ENCODE measurements around the gene RAPGEF2. TPM values are rescaled to one million over a fixed set of nuclear protein-coding genes. Genes with fewer than 3 reads are reported as not detected.
A peak's percentile ranks its signal among the peaks of the same experiment; 100 is the strongest.

Gene RAPGEF2
- total RNA-seq, 1 donor from 2014 or later: 46.7 TPM

DNA sequence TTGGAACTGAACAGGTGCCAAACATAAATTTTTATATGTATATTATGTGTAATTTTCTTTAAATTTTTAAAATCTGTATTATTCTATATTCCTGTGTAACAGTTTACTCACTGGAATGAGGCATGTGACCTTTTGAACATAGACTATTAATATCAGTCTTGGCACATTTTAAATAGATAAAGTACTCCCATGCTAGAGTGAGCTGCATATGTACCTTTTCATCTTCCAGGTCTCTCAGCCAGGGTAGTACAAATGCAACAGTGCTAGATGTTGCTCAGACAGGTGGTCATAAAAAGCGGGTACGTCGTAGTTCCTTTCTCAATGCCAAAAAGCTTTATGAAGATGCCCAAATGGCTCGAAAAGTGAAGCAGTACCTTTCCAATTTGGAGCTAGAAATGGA, 242.0 kb downstream of the RAPGEF2 start:
- H3K27ac Mint-ChIP-seq: peak overlapping the region; percentile 67

DNA sequence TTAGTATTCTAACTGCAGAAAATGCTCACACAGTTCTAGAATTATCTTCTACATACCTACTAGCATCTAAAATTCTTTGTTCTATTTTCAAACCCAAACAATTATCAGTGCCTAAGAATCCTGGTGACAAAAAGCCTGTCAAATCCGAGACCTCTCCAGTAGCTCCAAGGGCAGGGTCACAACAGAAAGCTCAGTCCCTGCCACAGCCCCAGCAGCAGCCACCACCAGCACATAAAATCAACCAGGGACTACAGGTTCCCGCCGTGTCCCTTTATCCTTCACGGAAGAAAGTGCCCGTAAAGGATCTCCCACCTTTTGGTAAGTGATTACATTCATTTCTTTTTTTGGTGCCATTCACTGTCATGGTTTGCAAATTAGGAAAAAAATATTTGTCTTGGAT, 243.8 kb downstream of the RAPGEF2 start:
- no peak overlapping the region for H3K4me3 Mint-ChIP-seq
- no peak overlapping the region for H3K27ac Mint-ChIP-seq
- H3K4me1 Mint-ChIP-seq: peaks cover 11% of the 10 kb centered on the region
- H3K36me3 Mint-ChIP-seq: peaks cover 63% of the 10 kb centered on the region
- no peaks in the 10 kb centered on the region for H3K9me3 Mint-ChIP-seq
- TF ChIP-seq, protein P1, sequence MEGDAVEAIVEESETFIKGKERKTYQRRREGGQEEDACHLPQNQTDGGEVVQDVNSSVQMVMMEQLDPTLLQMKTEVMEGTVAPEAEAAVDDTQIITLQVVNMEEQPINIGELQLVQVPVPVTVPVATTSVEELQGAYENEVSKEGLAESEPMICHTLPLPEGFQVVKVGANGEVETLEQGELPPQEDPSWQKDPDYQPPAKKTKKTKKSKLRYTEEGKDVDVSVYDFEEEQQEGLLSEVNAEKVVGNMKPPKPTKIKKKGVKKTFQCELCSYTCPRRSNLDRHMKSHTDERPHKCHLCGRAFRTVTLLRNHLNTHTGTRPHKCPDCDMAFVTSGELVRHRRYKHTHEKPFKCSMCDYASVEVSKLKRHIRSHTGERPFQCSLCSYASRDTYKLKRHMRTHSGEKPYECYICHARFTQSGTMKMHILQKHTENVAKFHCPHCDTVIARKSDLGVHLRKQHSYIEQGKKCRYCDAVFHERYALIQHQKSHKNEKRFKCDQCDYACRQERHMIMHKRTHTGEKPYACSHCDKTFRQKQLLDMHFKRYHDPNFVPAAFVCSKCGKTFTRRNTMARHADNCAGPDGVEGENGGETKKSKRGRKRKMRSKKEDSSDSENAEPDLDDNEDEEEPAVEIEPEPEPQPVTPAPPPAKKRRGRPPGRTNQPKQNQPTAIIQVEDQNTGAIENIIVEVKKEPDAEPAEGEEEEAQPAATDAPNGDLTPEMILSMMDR (IDR thresholded peaks at IDR 0.05; ENCODE audit: unreplicated experiment): no peak
- no peak for DNase-seq (ENCODE audit: low spot score in 2 of 2, unreplicated experiment in 2 of 2)
- H3K27me3 Mint-ChIP-seq (ENCODE audit: low read depth): no peaks in the 10 kb centered on the region

More for the DNA sequence above, 242.0 kb downstream of the RAPGEF2 start:
- Mint-ChIP-seq H3K9me3 (no peaks in the 10 kb centered on the region), H3K4me3 (no peak overlapping the region), H3K4me1 (peaks cover 6% of the 10 kb centered on the region), H3K27me3 (ENCODE audit: low read depth) (no peaks in the 10 kb centered on the region), H3K36me3 (peaks cover 61% of the 10 kb centered on the region)
- DNase-seq (ENCODE audit: low spot score in 2 of 2, unreplicated experiment in 2 of 2): no peak
- TF ChIP-seq, protein P1 (IDR thresholded peaks at IDR 0.05; ENCODE audit: unreplicated experiment): no peak

DNA sequence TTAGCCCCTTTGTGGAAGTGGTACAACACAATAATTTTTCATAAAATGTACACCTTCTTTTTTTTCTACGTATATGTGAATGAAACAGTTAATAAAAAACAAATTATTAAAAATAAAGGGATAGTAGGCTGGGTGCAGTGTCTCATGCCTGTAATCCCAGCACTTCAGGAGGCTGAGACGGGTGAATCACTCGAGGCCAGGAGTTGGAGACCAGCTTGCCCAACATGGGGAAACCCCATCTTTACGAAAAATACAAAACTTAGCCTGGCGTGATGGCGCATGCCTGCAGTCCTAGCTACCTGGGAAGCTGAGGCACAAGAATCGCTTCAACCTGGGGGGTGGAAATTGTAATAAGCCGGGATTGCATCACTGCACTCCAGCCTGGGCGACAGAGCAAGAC, 244.9 kb downstream of the RAPGEF2 start:
- TF ChIP-seq, protein P1 (IDR thresholded peaks at IDR 0.05; ENCODE audit: unreplicated experiment): no peak
- Mint-ChIP-seq H3K36me3 (peaks cover 61% of the 10 kb centered on the region), H3K4me3 (no peak overlapping the region), H3K27ac (no peak overlapping the region), H3K4me1 (peaks cover 11% of the 10 kb centered on the region), H3K27me3 (ENCODE audit: low read depth) (no peaks in the 10 kb centered on the region), H3K9me3 (no peaks in the 10 kb centered on the region)
- DNase-seq (ENCODE audit: low spot score in 2 of 2, unreplicated experiment in 2 of 2): no peak

DNA sequence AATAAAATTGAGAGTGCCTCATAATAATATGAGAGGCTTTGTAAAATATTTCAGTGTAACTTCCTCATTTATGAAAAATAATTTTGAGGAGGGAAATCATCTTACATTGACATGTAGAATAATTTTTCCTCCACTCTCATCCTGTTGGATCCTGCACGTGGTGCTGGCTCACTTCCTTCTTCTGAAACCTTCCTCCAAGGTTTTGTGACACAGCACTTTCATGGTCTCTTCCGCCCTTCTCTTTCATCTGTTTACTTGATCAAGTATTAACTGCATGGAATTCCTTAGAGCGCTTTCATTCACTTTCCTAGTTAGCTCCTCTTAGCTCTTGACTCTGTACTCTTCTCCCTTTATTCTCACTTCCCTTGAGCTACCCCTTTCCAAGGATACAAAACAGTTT, 246.5 kb downstream of the RAPGEF2 start:
- Mint-ChIP-seq H3K36me3 (peaks cover 64% of the 10 kb centered on the region), H3K27ac (no peak overlapping the region), H3K27me3 (ENCODE audit: low read depth) (no peaks in the 10 kb centered on the region)

DNA sequence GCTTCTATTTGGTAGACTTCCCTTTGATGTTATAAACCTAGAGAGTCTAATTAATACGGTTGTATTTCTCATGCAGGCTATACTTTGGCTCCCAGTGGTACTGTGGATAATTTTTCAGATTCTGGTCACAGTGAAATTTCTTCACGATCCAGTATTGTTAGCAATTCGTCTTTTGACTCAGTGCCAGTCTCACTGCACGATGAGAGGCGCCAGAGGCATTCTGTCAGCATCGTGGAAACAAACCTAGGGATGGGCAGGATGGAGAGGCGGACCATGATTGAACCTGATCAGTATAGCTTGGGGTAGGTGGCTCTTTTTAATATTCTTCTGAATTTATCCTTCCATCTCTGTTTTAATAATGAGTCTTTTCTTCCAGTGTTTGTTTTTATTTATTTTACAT, 249.7 kb downstream of the RAPGEF2 start:
- peaks cover 4% of the 10 kb centered on the region for H3K4me1 Mint-ChIP-seq
- peaks cover 64% of the 10 kb centered on the region for H3K36me3 Mint-ChIP-seq
- no peak overlapping the region for H3K4me3 Mint-ChIP-seq
- no peaks in the 10 kb centered on the region for H3K27me3 Mint-ChIP-seq (ENCODE audit: low read depth)
- TF ChIP-seq, protein P1 (IDR thresholded peaks at IDR 0.05; ENCODE audit: unreplicated experiment): no peak
- no peak overlapping the region for H3K27ac Mint-ChIP-seq
- H3K9me3 Mint-ChIP-seq: no peaks in the 10 kb centered on the region
- DNase-seq (ENCODE audit: low spot score in 2 of 2, unreplicated experiment in 2 of 2): no peak

More for the DNA sequence above, 246.5 kb downstream of the RAPGEF2 start:
- TF ChIP-seq, protein P1 (IDR thresholded peaks at IDR 0.05; ENCODE audit: unreplicated experiment): no peak
- no peak for DNase-seq (ENCODE audit: low spot score in 2 of 2, unreplicated experiment in 2 of 2)
- Mint-ChIP-seq H3K4me3 (no peak overlapping the region), H3K4me1 (peaks cover 4% of the 10 kb centered on the region), H3K9me3 (no peaks in the 10 kb centered on the region)

Data from mesothelial cell of epicardium (in vitro differentiated cells).